DMS 273 treated with DMSO at 0.1 percent for 48 hours (cell line): Measurements from ENCODE around the gene SETD6.

Experiments
- DNase-seq: peaks from one replicate; lab custom pipeline; 2025; lab: John Stamatoyannopoulos, UW

Gene SETD6

DNA sequence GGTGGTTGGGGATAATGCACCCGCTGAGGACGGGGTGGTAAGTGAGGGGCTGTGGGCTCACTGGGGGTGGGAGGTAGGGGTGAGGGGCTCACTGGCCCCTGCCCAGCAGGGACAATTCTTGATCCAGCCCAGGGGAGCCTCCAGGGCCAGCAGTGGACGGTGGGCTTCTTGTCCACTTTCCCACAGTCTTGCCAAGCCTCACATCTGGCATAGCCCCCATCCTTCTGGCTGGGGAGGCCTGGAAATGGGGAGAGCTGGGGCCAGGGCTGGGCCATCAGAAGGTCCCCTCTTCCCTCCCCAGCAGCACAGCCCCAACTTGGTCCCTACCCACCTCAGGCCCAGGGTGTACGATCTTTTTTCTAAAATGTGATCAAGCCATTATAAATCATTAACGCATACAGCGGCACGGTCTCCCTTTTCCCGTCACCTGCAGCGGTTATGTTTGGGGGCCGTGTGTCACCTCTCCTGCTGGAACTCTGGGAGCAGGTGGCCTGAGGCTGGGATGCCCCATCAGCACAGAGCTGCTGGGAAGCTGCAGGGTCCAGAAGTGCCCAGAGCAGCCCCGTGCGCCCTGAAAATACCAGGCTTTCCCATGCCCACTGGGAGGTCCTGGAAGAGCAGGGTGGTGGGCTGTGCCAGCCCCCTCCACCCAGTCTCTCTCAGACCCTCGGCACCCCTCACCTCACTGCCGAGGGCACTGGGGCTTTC, 7.2 kb upstream of the SETD6 start:
- no peak for DNase-seq

DNA sequence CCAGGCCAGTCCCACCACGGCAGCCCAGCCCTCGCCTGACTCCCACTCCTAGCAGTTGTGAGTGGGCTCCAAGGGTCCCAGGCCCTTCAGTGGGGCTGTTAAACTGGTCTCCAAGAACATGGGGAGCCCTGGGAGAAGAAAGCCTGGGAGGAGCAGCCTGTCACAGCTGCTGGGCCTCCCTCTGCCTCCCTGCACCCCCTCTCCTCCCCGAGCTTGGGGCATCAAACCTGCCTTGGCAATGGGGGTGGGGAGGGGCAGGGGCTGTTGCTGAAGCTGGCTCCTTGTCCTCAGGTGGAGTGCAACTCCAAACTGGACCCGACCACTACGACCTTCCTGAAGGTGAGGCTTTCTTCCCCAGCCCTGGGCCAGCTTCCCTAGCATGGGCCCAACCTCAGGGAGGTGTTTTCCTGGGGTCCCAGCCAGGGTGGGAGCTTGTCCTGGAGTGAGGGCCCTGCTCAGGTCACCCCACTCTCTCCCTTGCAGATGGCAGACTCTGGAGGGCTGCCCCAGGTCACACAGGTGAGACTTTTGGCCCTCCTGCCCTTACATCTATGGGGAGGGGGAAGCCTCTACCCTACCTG, 6.6 kb upstream of the SETD6 start:
- DNase-seq = no peak

DNA sequence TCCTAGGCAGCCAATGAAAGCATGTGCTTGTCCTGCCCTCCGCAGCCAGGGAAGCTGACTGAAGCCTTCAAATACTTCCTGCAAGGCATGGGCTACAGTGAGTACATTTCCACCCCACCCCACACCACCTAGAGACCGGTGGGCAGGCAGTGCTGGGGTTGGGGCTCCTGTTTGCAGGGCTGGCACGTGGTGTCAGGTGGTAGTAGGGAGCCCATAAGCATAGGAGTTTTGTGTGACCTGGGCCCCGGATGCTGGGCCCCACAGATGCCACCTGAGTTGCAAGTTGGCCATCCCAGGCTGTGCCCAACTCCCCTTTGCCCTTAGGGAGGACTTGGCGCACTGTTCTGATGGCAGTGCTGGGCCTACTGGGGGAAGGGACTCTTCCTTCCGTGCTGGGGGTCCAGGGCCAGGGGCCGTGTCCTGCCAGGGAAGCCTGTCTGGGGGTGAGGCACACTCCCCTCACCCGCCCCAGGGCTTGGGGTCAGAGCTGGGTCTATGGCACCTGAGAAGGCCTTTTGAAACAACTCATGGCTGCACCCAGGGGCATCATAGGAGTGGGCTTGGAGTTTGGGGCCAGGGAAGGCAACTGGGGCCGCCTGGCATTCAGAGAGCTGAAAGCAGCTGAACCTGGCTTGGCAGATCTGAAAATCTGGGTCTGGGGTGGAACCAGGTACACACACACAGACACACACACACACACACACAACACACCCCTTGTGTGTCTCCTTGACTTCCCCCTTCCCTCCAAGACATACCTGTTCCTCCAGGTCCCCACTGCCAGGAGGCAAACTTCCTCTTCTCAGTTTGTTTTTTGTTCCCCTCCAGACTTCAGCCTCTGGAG, 5.8 kb upstream of the SETD6 start:
- no peak for DNase-seq

DNA sequence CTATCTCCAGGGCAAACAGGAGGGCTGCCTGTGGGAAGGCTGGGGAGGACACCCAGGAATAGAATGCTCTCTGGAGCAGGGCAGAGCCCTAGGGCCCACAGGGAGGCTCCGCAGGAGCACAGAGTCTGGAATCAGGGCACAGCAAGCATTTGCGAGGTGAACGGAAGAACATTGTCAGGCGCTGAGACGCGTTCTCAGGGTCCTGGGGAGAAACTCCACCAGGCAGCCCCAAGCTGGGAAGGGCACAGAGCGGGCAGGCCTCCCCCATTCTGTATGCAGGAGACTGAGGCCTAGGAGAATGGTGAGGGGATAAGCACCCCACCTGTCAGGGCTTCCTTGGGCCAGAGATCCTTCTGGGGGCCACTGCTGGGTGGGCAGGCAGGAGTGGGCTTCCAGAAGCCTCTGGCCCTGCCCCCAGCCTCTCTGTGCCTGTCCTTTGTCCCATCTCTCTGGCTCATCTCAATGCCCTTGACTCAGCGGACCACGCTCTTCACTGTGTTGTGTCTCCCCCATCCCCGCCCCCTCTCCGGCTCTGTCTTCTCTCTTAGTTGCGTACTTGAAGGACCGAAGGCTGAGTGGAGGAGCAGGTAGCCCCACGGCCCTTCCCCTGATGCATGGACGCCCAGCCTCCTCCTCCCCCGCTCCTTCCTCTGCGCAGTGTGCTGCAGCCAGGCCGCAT, 5.1 kb upstream of the SETD6 start:
- DNase-seq = no peak

GRCh38 chr16:58510776-58511628, 4.3 kb upstream of the SETD6 start:
- no peak for DNase-seq

DNA sequence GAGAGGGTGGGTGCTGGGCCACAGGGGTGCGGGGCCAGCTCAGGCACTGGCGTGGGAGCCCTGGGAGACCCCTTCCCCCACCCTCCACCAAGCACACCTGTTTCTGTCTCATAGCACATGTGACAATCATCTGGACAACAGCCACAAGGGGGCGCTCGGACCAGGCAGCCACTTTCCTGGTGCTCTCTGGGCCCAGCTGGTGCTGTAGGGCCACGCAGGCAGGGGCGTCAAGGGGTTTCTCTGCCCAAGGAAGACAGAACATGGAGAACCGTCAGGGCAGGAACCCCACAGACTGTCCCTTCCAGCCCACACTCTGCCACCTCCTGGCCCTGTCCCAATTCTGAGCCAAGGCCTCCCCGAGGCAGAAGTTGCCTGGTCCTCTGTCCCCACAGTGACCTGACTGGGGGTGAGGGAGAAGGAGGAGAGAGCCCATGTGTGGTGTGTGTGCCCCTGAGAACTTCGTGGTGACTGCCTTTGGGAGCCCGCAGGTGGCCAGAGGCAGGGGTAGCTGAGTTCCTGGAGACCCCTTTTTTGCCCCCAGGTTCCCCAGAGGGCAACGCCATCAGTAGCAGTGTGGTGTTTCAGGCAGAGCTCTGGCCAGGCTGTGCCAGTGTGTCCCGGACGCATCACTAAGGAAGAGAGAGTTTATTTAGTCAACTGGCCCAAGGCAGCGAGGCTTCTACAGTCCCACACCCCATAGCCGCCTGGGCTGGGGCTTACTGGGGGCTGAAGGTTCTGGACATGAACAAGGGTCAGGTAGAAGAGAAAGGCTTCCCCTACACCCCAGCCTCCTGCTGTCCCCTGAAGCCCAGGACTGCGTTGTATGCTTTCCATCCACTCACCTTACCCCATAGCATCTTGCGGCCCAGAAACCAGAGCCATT, 3.1 kb upstream of the SETD6 start:
- DNase-seq = peak; percentile 26

- no peak for DNase-seq
These were observed 1.4 kb upstream of the SETD6 start for GRCh38 chr16:58513874-58514273.

GRCh38 chr16:58515871-58516767, 802 bp downstream of the SETD6 start:
- DNase-seq = no peak

- no peak for DNase-seq
These were observed 1.4 kb downstream of the SETD6 start for GRCh38 chr16:58516768-58517107.

- DNase-seq = no peak
These were observed 3.0 kb downstream of the SETD6 start for GRCh38 chr16:58518083-58518979.

DNA sequence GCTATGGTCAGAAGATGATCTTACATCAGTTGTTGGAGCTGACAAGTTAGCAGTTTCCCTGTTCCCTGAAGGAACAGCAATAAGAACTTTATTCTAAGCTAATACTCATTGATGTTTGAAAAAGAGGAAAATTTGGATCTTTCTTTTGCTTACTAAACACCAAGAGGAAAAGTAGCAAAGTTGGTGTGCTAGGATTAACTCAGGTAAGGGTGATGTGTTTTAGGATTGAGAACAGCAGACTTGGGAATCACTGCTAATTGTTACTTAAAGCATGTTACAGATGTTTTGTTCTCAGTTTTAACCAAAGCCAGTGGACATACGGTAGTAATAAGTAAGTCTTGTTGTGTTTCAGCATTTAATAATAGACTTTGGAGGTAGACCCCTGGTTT, 3.7 kb downstream of the SETD6 start:
- no peak for DNase-seq

GRCh38 chr16:58519707-58520106, 4.4 kb downstream of the SETD6 start:
- no peak for DNase-seq

DNA sequence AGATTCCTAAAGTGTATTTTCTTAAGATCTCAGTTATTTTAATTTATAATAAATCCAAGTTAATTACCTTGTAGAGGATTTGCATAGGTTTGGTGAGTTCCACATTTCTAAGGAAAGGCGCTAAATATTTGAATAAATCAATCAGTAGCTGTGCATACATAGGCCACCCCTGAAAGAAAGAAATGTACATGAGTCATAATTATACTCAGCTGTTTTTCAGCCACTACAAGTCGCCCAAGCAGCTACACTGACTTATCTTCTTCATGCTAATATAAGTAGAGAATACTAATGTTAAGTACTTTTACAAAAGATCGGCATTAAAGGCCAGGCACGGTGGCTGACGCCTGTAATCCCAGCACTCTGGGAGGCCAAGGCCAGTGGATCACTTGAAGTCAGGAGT, 14.9 kb downstream of the SETD6 start:
- no peak for DNase-seq

GRCh38 chr16:58532414-58532813, 17.1 kb downstream of the SETD6 start:
- DNase-seq = no peak

DNA sequence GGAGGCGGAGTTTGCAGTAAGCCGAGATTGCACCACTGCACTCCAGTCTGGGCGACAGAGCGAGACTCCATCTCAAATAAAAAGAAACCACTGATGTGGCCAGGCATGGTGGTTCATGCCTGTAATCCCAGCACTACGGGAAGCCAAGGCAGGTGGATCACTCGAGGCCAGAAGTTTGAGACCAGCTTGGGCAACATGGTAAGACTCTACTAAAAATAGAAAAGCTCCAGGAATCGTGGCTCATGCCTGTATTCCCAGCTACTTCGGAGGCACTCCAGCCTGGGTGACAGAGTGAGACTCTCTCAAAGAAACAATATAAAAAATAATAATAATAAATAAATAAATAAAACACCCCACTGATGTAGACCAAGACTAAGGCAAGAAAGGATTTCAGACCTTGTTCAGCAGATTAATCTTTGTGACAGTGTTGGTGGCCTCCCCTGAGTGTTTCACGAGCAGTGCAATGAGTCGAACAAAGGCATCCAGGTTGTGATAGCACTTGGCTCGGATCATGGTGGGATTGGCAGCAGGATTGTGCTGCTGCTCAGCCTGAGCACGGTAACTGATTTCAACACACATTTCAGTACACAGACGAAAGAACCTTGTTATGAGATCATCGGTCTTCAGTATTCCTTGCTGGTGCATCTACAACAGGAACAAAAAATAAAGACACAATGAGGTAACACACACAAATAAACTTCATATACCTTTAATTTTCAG, 18.6 kb downstream of the SETD6 start:
- no peak for DNase-seq

DNA sequence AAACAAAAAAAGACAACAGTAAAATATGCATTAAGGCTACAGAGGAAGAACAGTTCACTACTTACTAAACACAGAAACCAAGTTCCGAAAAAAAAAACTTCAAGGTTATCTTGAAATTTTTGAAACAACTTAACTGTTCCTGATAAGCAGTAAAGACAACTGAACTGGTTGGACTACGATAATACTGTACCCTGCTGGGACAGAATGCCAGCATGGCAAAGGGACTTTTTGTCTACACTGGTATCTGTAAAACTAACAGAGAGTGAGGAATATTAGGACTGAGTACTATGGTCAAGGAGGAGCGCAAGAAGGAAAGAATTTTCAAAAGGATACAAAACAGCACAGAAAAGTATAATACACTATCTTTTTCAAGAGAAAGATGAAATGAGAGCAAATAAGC, 19.8 kb downstream of the SETD6 start:
- DNase-seq = no peak

GRCh38 chr16:58536278-58536677, 21.0 kb downstream of the SETD6 start:
- no peak for DNase-seq
